Measurements from ENCODE around the gene PPFIA3. TPM values are rescaled to one million over a fixed set of nuclear protein-coding genes. Genes with fewer than 3 reads are reported as not detected.

Gene PPFIA3
- total RNA-seq, 4 donors from 2014 or later: 1.9 to 4.1 (median 3.0) TPM

- intact Hi-C loops (cut with DNase I; ENCODE audit: low total_unique reads): no loop called here
- H3K4me3 ChIP-seq: no peak overlapping the region
- ATAC-seq (no peak), DNase-seq (no peak)
- TF ChIP-seq, protein P1, sequence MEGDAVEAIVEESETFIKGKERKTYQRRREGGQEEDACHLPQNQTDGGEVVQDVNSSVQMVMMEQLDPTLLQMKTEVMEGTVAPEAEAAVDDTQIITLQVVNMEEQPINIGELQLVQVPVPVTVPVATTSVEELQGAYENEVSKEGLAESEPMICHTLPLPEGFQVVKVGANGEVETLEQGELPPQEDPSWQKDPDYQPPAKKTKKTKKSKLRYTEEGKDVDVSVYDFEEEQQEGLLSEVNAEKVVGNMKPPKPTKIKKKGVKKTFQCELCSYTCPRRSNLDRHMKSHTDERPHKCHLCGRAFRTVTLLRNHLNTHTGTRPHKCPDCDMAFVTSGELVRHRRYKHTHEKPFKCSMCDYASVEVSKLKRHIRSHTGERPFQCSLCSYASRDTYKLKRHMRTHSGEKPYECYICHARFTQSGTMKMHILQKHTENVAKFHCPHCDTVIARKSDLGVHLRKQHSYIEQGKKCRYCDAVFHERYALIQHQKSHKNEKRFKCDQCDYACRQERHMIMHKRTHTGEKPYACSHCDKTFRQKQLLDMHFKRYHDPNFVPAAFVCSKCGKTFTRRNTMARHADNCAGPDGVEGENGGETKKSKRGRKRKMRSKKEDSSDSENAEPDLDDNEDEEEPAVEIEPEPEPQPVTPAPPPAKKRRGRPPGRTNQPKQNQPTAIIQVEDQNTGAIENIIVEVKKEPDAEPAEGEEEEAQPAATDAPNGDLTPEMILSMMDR (IDR thresholded peaks at IDR 0.05 in 4 of 5, conservative IDR thresholded peaks at IDR 0.05 in 1 of 5): no peak
- no peak for TF ChIP-seq POLR2A (IDR thresholded peaks at IDR 0.05)
- H3K27me3 ChIP-seq: no peaks in the 10 kb centered on the region
- peaks cover 0 to 58% of the 10 kb centered on the region in 2 donors for H3K36me3 ChIP-seq
- H3K9me3 ChIP-seq: no peaks in the 10 kb centered on the region
- in situ Hi-C loops (cut with MboI; ENCODE audit: low sequenced_read_pairs in 4 of 4): loop anchor here in 1 of 4 donors (10.0 kb wide), 1 partner anchor 112 kb away; no protein-coding TSS in a partner anchor
- peaks cover 33 to 37% of the 10 kb centered on the region in 2 donors for H3K4me1 ChIP-seq
- no peak overlapping the region for H3K27ac ChIP-seq
Measured at GRCh38 chr19:49092686-49093085, 26.7 kb upstream of the PPFIA3 start.

GRCh38 chr19:49094505-49095482, 24.6 kb upstream of the PPFIA3 start:
- DNase-seq (peak; percentile 65 to 86), ATAC-seq (peak; percentile 82)
- H3K9me3 ChIP-seq: no peaks in the 10 kb centered on the region
- H3K4me1 ChIP-seq: peaks cover 46 to 50% of the 10 kb centered on the region in 2 donors
- H3K4me3 ChIP-seq: peak overlapping the region in 1 of 4 donors; percentile 5
- no peak for TF ChIP-seq POLR2A (IDR thresholded peaks at IDR 0.05)
- TF ChIP-seq, protein P1 (IDR thresholded peaks at IDR 0.05 in 4 of 5, conservative IDR thresholded peaks at IDR 0.05 in 1 of 5): no peak
- peak overlapping the region; percentile 75 to 85 (median 78) for H3K27ac ChIP-seq
- no peaks in the 10 kb centered on the region for H3K27me3 ChIP-seq
- intact Hi-C loops (cut with DNase I; ENCODE audit: low total_unique reads): no loop called here
- H3K36me3 ChIP-seq: peaks cover 0 to 64% of the 10 kb centered on the region in 2 donors
- in situ Hi-C loops (cut with MboI; ENCODE audit: low sequenced_read_pairs in 4 of 4): loop anchor here in 3 of 4 donors (5.0 to 10.0 kb wide), 4 partner anchors 53 to 110 kb away; no protein-coding TSS in a partner anchor

DNA sequence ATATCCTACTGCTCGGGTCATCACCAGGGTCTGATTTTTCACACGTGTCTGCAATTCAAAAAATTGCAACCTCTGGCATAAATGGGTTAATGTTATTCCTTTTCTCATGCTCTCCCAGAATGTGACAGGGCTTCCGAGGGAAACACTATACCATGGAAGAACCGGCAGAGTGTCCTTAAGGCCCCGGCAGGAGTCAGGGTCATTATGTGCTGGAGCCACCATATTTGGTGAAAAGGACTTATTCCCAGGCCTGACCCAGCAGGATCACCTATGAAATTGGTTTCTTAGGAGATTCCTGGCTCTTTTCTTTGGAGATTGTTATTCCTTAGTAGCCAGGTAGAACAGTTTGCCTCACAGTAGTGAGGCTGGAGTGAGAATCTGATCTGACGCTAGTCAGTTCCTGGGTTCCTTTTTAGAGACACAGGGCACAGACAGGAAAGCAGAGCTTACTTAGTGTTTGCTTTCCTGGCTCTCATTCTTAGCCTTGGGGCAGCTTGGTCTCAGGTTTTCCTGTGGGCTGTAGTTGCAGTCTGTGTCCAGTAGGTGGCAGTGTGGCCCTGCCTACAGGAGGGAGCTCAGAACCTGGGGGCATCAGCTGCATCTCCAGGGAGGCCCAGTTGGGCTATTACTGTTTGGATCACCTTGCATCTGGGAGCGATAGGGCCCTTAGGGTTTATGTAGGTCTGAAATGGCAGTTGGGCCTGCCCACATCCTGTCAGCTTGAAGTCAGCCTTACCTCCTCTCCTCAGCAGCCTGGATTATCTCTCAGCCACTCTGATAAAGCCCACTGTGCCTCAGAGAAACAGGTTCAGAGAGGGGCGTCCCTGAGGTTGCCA, 21.7 kb upstream of the PPFIA3 start:
- ATAC-seq: peak; percentile 62 to 77
- H3K4me3 ChIP-seq: no peak overlapping the region
- no peaks in the 10 kb centered on the region for H3K27me3 ChIP-seq
- peak; percentile 50 to 80 for DNase-seq
- H3K4me1 ChIP-seq: peaks cover 46 to 50% of the 10 kb centered on the region in 2 donors
- TF ChIP-seq, protein P1 (IDR thresholded peaks at IDR 0.05 in 4 of 5, conservative IDR thresholded peaks at IDR 0.05 in 1 of 5): peak; percentile 97 to 99 (median 99)
- TF ChIP-seq POLR2A (IDR thresholded peaks at IDR 0.05): no peak
- intact Hi-C loops (cut with DNase I; ENCODE audit: low total_unique reads): loop anchor here (1.0 kb wide), 3 partner anchors 9 to 101 kb away; no protein-coding TSS in a partner anchor
- peaks cover 0 to 64% of the 10 kb centered on the region in 2 donors for H3K36me3 ChIP-seq
- H3K27ac ChIP-seq: peak overlapping the region; percentile 75 to 85 (median 78)
- in situ Hi-C loops (cut with MboI; ENCODE audit: low sequenced_read_pairs in 4 of 4): loop anchor here in 3 of 4 donors (5.0 to 10.0 kb wide), 4 partner anchors 50 to 107 kb away; no protein-coding TSS in a partner anchor
- no peaks in the 10 kb centered on the region for H3K9me3 ChIP-seq

DNA sequence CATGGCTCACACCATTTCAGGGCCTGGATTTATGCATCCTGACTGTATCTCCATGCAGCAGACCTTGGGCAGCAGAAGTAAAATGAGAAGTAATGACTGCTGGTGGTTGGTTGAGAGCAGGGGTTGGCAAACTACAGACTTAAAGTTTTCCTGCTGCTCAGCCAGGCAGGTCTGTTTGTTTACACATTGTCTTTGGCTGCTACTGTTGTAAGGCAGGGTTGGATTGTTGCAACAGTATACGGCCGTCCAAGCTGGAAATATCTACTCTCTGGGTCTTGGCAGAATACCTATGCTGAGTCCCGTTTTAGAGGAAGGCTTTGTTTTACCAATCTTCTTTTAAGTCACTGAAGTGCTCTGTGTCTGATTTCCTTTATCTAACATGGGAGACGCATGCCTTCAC, 20.5 kb upstream of the PPFIA3 start:
- Histone ChIP-seq H3K27ac (peak overlapping the region; percentile 75 to 85 (median 78)), H3K9me3 (no peaks in the 10 kb centered on the region), H3K4me3 (no peak overlapping the region), H3K4me1 (peaks cover 44 to 50% of the 10 kb centered on the region in 2 donors), H3K36me3 (peaks cover 0 to 64% of the 10 kb centered on the region in 2 donors), H3K27me3 (no peaks in the 10 kb centered on the region)
- DNase-seq (peak in 1 of 2 donors; percentile 65), ATAC-seq (peak; percentile 75)
- in situ Hi-C loops (cut with MboI; ENCODE audit: low sequenced_read_pairs in 4 of 4) (loop anchor here in 3 of 4 donors (5.0 to 10.0 kb wide), 4 partner anchors 49 to 106 kb away; no protein-coding TSS in a partner anchor), intact Hi-C loops (cut with DNase I; ENCODE audit: low total_unique reads) (loop anchor here (1.0 kb wide), 2 partner anchors 48 to 100 kb away; no protein-coding TSS in a partner anchor)
- TF ChIP-seq, protein P1 (IDR thresholded peaks at IDR 0.05 in 4 of 5, conservative IDR thresholded peaks at IDR 0.05 in 1 of 5): no peak
- TF ChIP-seq POLR2A (IDR thresholded peaks at IDR 0.05): no peak

All from gastrocnemius medialis (tissue), 4 donors.